CD4-positive, CD25-positive, alpha-beta regulatory T cell (primary cell): ENCODE data around the gene SMC3. TPM values are rescaled to one million over a fixed set of nuclear protein-coding genes. Genes with fewer than 3 reads are reported as not detected.

Source experiments
- ATAC-seq, 2 donors: fragments of 150-1000 bp; cut with Tn5 transposase; one replicate each; pipeline ENCODE4 v1.10.0; 2021; ENCODE audit warnings: low read depth in 2 of 2, moderate number of reproducible peaks in 2 of 2, moderate library complexity in 1 of 2
- DNase-seq, 3 donors: peaks; one replicate each; pipeline versions ENCODE4 v3.0.0 to v3.0.0-alpha.2; 2012 to 2022; ENCODE audit warnings: mixed read lengths in 1 of 3
- H3K27ac ChIP-seq: one replicate; pipeline ENCODE4 v1.7.0; 2013; ENCODE audit warnings: mild to moderate bottlenecking, low read length; ENCODE audit not compliant: insufficient read depth, poor library complexity, severe bottlenecking
- H3K27me3 ChIP-seq: one replicate; pipeline ENCODE4 v1.7.0; 2013; ENCODE audit warnings: low read length; ENCODE audit not compliant: control insufficient read depth, insufficient read depth
- H3K36me3 ChIP-seq: one replicate; pipeline ENCODE4 v1.7.0; 2013; ENCODE audit warnings: mild to moderate bottlenecking, low read length, moderate library complexity; ENCODE audit not compliant: control insufficient read depth, insufficient read depth
- H3K4me1 ChIP-seq: 2 replicates; pipeline ENCODE4 v1.7.0; 2013; ENCODE audit warnings: mild to moderate bottlenecking, low read length; ENCODE audit not compliant: insufficient read depth, control insufficient read depth, poor library complexity, severe bottlenecking
- H3K4me3 ChIP-seq: one replicate; pipeline ENCODE4 v1.7.0; 2013; ENCODE audit warnings: low read depth, mild to moderate bottlenecking, low read length, moderate library complexity
- H3K9me3 ChIP-seq, 2 experiments: 1 replicate in 1 of 2; 2 replicates in 1 of 2; pipeline ENCODE4 v1.7.0; 2013; ENCODE audit warnings: low read length in 2 of 2, mild to moderate bottlenecking in 1 of 2, moderate library complexity in 1 of 2; ENCODE audit not compliant: control insufficient read depth in 2 of 2
- H3K27ac Mint-ChIP-seq, 3 donors: one replicate each; pipeline ENCODE4 v1.8.0; 2020 to 2022; ENCODE audit warnings: mild to moderate bottlenecking in 3 of 3, mixed read lengths in 3 of 3, moderate library complexity in 2 of 3
- H3K27me3 Mint-ChIP-seq: one replicate; pipeline ENCODE4 v1.8.0; 2022; ENCODE audit warnings: mild to moderate bottlenecking, mixed read lengths
- H3K36me3 Mint-ChIP-seq: one replicate; pipeline ENCODE4 v1.8.0; 2020; ENCODE audit warnings: mixed read lengths
- H3K4me1 Mint-ChIP-seq, 4 donors: one replicate each; pipeline ENCODE4 v1.8.0; 2020 to 2022; ENCODE audit warnings: mixed read lengths in 4 of 4, mild to moderate bottlenecking in 1 of 4
- H3K4me3 Mint-ChIP-seq, 4 donors: one replicate each; pipeline ENCODE4 v1.8.0; 2020 to 2022; ENCODE audit warnings: mild to moderate bottlenecking in 4 of 4, mixed read lengths in 4 of 4, moderate library complexity in 3 of 4
- H3K9me3 Mint-ChIP-seq, 7 donors: one replicate each; pipeline ENCODE4 v1.8.0; 2020 to 2022; ENCODE audit warnings: mixed read lengths in 7 of 7, mild to moderate bottlenecking in 3 of 7, moderate library complexity in 2 of 7
- polyA plus RNA-seq, 4 donors: library from polyadenylated mRNA; unstranded; fragments of 300-500 nt; fragmentation: Illumina TruSeq; gene quantifications; one replicate each; pipeline ENCODE4 v1.2.3, GENCODE V29; 2021
- total RNA-seq: library from RNA; stranded (reverse); gene quantifications from one replicate; pipeline ENCODE4 v1.2.3, GENCODE V29; 2022

Gene SMC3
- total and polyA plus RNA-seq, 5 donors from 2014 or later = 47.7 to 68.9 (median 65.6) TPM

GRCh38 chr10:110631934-110632333 lies 64.4 kb downstream of the SMC3 start:
- Mint-ChIP-seq H3K4me3 (no peak overlapping the region), H3K4me1 (no peaks in the 10 kb centered on the region), H3K36me3 (no peaks in the 10 kb centered on the region), H3K9me3 (peaks cover 0 to 4% (median 0%) of the 10 kb centered on the region in 7 donors), H3K27ac (no peak overlapping the region), H3K27me3 (peaks cover 17% of the 10 kb centered on the region)
- no peak overlapping the region for H3K27ac ChIP-seq
- H3K36me3 ChIP-seq = no peaks in the 10 kb centered on the region
- peaks cover 0 to 6% of the 10 kb centered on the region in 2 experiments for H3K9me3 ChIP-seq
- no peaks in the 10 kb centered on the region for H3K4me1 ChIP-seq
- no peak for DNase-seq
- ATAC-seq = no peak
- H3K4me3 ChIP-seq = no peak overlapping the region
- peaks cover 11% of the 10 kb centered on the region for H3K27me3 ChIP-seq

DNA sequence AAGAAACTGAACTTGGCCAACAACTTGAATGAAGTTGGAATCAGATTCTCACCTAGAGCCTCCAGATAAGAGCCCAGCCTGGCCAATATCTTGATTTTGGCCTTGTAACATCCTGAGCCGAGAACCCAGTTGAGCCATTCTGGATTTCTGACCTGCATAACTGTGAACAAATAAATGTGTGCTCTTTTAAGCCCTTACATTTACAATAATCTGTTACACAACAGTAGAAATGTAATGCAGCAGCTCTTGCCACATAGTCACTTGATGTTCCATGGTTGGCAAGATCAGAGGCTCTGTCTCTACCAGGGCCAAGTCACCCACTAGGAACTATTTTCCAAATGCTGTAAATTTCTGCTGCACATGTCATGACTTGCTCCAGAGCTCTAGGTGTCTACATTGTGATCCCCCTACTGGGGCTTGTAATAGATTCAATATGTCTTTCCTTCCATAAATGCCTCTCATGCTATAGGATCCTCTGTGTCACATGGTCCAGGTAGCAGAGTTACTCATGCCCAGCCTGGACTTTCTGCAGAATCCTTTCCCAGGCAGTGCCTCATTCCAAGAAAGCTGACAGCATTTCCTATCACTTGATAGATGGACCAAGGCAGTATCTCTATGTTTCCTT lies 65.2 kb downstream of the SMC3 start:
- no peak overlapping the region for H3K27ac ChIP-seq
- Mint-ChIP-seq H3K27ac (no peak overlapping the region), H3K27me3 (peaks cover 10% of the 10 kb centered on the region), H3K4me1 (no peaks in the 10 kb centered on the region), H3K4me3 (no peak overlapping the region), H3K36me3 (no peaks in the 10 kb centered on the region), H3K9me3 (peaks cover 0 to 4% (median 0%) of the 10 kb centered on the region in 7 donors)
- no peak for ATAC-seq
- no peak overlapping the region for H3K4me3 ChIP-seq
- no peak for DNase-seq
- H3K4me1 ChIP-seq = no peaks in the 10 kb centered on the region
- H3K27me3 ChIP-seq = peaks cover 15% of the 10 kb centered on the region
- H3K36me3 ChIP-seq = no peaks in the 10 kb centered on the region
- H3K9me3 ChIP-seq = peaks cover 0 to 6% of the 10 kb centered on the region in 2 experiments

- Histone ChIP-seq H3K36me3 (no peaks in the 10 kb centered on the region), H3K27ac (no peak overlapping the region), H3K4me1 (no peaks in the 10 kb centered on the region), H3K4me3 (no peak overlapping the region), H3K9me3 (no peaks in the 10 kb centered on the region), H3K27me3 (peaks cover 11% of the 10 kb centered on the region)
- H3K27ac Mint-ChIP-seq = no peak overlapping the region
- H3K36me3 Mint-ChIP-seq = no peaks in the 10 kb centered on the region
- H3K4me3 Mint-ChIP-seq = no peak overlapping the region
- no peak for DNase-seq
- H3K27me3 Mint-ChIP-seq = peaks cover 26% of the 10 kb centered on the region
- H3K4me1 Mint-ChIP-seq = no peaks in the 10 kb centered on the region
- H3K9me3 Mint-ChIP-seq = no peaks in the 10 kb centered on the region
- no peak for ATAC-seq
Measured at GRCh38 chr10:110634527-110635209, 67.2 kb downstream of the SMC3 start.

GRCh38 chr10:110636572-110636931 lies 69.1 kb downstream of the SMC3 start:
- no peaks in the 10 kb centered on the region for H3K36me3 ChIP-seq
- H3K9me3 ChIP-seq = no peaks in the 10 kb centered on the region
- Mint-ChIP-seq H3K9me3 (no peaks in the 10 kb centered on the region), H3K4me1 (peaks cover 0 to 11% (median 4%) of the 10 kb centered on the region in 4 donors), H3K36me3 (no peaks in the 10 kb centered on the region), H3K27me3 (peaks cover 35% of the 10 kb centered on the region), H3K27ac (no peak overlapping the region), H3K4me3 (no peak overlapping the region)
- H3K27ac ChIP-seq = no peak overlapping the region
- H3K27me3 ChIP-seq = peaks cover 15% of the 10 kb centered on the region
- no peak for DNase-seq
- peaks cover 6% of the 10 kb centered on the region for H3K4me1 ChIP-seq
- no peak for ATAC-seq
- H3K4me3 ChIP-seq = no peak overlapping the region

DNA sequence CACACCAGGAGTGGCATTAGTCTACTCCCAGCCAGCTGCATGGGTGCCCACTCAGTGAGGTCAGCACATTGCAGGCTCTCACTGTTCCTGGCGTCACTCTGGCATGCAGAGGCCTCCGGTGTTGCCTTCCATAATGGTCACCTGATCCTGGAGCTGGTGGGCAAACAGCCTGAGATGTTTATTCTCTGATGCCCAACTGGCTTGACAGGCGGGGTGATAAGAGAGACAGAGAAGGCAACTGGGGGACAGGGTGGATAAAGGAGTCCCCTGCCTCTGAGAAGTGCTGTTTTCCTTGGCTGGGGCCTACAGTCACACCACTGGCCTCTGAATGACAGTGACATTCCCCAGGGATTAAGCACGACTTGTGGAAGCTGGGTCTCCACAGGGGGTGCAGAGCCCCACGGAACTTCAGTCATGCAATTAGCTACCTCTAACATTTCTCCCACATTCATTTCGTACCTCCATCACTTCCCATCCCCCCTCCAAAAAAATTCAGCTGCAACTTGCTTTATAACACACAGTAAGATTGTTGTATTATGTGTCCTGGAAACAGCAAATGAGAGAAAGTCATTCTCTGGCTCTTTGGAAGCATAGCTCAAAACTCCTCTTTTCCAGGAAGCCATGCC lies 69.5 kb downstream of the SMC3 start:
- Mint-ChIP-seq H3K9me3 (no peaks in the 10 kb centered on the region), H3K36me3 (no peaks in the 10 kb centered on the region), H3K27ac (no peak overlapping the region), H3K27me3 (peaks cover 39% of the 10 kb centered on the region), H3K4me1 (peaks cover 0 to 16% (median 5%) of the 10 kb centered on the region in 4 donors), H3K4me3 (no peak overlapping the region)
- Histone ChIP-seq H3K4me3 (no peak overlapping the region), H3K4me1 (peaks cover 7% of the 10 kb centered on the region), H3K9me3 (no peaks in the 10 kb centered on the region), H3K27me3 (peaks cover 17% of the 10 kb centered on the region), H3K36me3 (no peaks in the 10 kb centered on the region), H3K27ac (no peak overlapping the region)
- ATAC-seq = no peak
- DNase-seq = no peak

- H3K4me1 ChIP-seq = peaks cover 7% of the 10 kb centered on the region
- H3K9me3 ChIP-seq = no peaks in the 10 kb centered on the region
- H3K36me3 Mint-ChIP-seq = no peaks in the 10 kb centered on the region
- DNase-seq = no peak
- no peak overlapping the region for H3K4me3 Mint-ChIP-seq
- H3K4me3 ChIP-seq = no peak overlapping the region
- peaks cover 45% of the 10 kb centered on the region for H3K27me3 Mint-ChIP-seq
- peaks cover 22% of the 10 kb centered on the region for H3K27me3 ChIP-seq
- peaks cover 1 to 22% (median 8%) of the 10 kb centered on the region in 4 donors for H3K4me1 Mint-ChIP-seq
- no peak overlapping the region for H3K27ac ChIP-seq
- no peaks in the 10 kb centered on the region for H3K9me3 Mint-ChIP-seq
- H3K27ac Mint-ChIP-seq = no peak overlapping the region
- ATAC-seq = no peak
- no peaks in the 10 kb centered on the region for H3K36me3 ChIP-seq
Measured at GRCh38 chr10:110637558-110638053, 70.1 kb downstream of the SMC3 start.

DNA sequence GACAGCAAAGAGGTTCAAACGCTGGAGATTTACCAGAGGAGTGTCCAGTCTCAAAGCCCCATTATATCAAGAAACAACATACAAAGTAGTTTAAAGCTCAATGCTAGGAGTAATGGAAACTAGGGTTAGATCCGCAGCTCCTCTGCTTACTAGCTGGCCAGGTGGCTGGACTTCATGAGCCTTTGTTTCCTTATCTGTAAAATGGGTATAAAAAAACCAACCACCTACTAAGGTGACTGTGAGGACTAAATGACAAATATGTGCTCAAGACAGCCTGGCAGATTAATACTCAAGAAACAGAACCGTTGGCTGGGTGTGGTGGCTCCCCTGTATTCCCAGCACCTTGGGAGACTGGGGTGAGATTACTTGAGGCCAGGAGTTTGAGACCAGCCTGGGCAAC lies 70.8 kb downstream of the SMC3 start:
- no peak overlapping the region for H3K4me3 ChIP-seq
- DNase-seq (no peak), ATAC-seq (no peak)
- Mint-ChIP-seq H3K9me3 (peaks cover 0 to 4% (median 0%) of the 10 kb centered on the region in 7 donors), H3K27me3 (peaks cover 52% of the 10 kb centered on the region), H3K36me3 (no peaks in the 10 kb centered on the region), H3K4me3 (no peak overlapping the region), H3K4me1 (peaks cover 4 to 29% (median 10%) of the 10 kb centered on the region in 4 donors), H3K27ac (no peak overlapping the region)
- no peaks in the 10 kb centered on the region for H3K9me3 ChIP-seq
- peaks cover 14% of the 10 kb centered on the region for H3K4me1 ChIP-seq
- no peak overlapping the region for H3K27ac ChIP-seq
- peaks cover 27% of the 10 kb centered on the region for H3K27me3 ChIP-seq
- no peaks in the 10 kb centered on the region for H3K36me3 ChIP-seq
